HepG2 (cell line): Measurements from ENCODE around the gene FLAD1. TPM values are rescaled to one million over a fixed set of nuclear protein-coding genes. Genes with fewer than 3 reads are reported as not detected.

Experiments
- CENPX ChIP-seq: sonication (generic); formaldehyde crosslinking; IDR thresholded peaks from 2 replicates; pipeline ENCODE4 v1.9.0; 2021; ENCODE audit warnings: mild to moderate bottlenecking, missing genetic modification reagents, moderate library complexity
- EHMT2 ChIP-seq: fragments of 200-600 bp; sonication (generic); IDR thresholded peaks from 2 replicates; pipeline ENCODE4 v1.7.0; 2017; ENCODE audit warnings: antibody characterized with exemption, low read depth, low read length, borderline replicate concordance
- HDAC2 ChIP-seq: sonication (generic); formaldehyde crosslinking; IDR thresholded peaks from 2 replicates; pipeline ENCODE4 v1.4.0; 2020; ENCODE audit warnings: missing genetic modification reagents
- HIVEP1 ChIP-seq: sonication (generic); formaldehyde crosslinking; IDR thresholded peaks from 2 replicates; pipeline ENCODE4 v1.4.0; 2020; ENCODE audit warnings: mild to moderate bottlenecking, missing genetic modification reagents
- HNRNPH1 ChIP-seq: fragments of 200-400 bp; formaldehyde crosslinking; optimal IDR thresholded peaks from 2 replicates; pipeline ENCODE3; 2017; ENCODE audit warnings: mild to moderate bottlenecking, low read depth, low read length
- MED8 ChIP-seq: sonication (generic); formaldehyde crosslinking; IDR thresholded peaks from 2 replicates; pipeline ENCODE4 v1.8.1; 2023; ENCODE audit warnings: mild to moderate bottlenecking, missing genetic modification reagents; ENCODE audit not compliant: insufficient replicate concordance
- MYPOP ChIP-seq: sonication (generic); formaldehyde crosslinking; IDR thresholded peaks from 2 replicates; pipeline ENCODE4 v1.8.1; 2023; ENCODE audit warnings: mild to moderate bottlenecking, moderate library complexity, missing genetic modification reagents
- NR1H2 ChIP-seq: sonication (generic); formaldehyde crosslinking; IDR thresholded peaks from 2 replicates; pipeline ENCODE4 v1.8.1; 2022; ENCODE audit warnings: low read depth, missing genetic modification reagents, borderline replicate concordance
- SRSF1 ChIP-seq: fragments of 200-400 bp; formaldehyde crosslinking; optimal IDR thresholded peaks from 2 replicates; pipeline ENCODE3; 2017; ENCODE audit warnings: mild to moderate bottlenecking, low read depth, low read length, moderate library complexity
- ZBTB7A ChIP-seq: sonication (generic); formaldehyde crosslinking; IDR thresholded peaks from 2 replicates; pipeline ENCODE4 v1.8.0; 2022; ENCODE audit warnings: mild to moderate bottlenecking, missing genetic modification reagents
- ZBTB8A ChIP-seq: sonication (generic); formaldehyde crosslinking; IDR thresholded peaks from 2 replicates; pipeline ENCODE4 v1.4.0; 2020; ENCODE audit warnings: mild to moderate bottlenecking, low read depth, missing genetic modification reagents, borderline replicate concordance
- ZFP36L1 ChIP-seq: sonication (generic); formaldehyde crosslinking; IDR thresholded peaks from 2 replicates; pipeline ENCODE4 v1.8.0; 2022; ENCODE audit warnings: mild to moderate bottlenecking, missing genetic modification reagents, moderate library complexity
- ZFY ChIP-seq: sonication (generic); formaldehyde crosslinking; IDR thresholded peaks from 2 replicates; pipeline ENCODE4 v1.4.0; 2020; ENCODE audit warnings: missing genetic modification reagents
- ZNF160 ChIP-seq: sonication (generic); formaldehyde crosslinking; IDR thresholded peaks from 2 replicates; pipeline ENCODE4 v1.8.0; 2022; ENCODE audit warnings: mild to moderate bottlenecking, inconsistent platforms, missing genetic modification reagents
- ZNF296 ChIP-seq: sonication (generic); formaldehyde crosslinking; conservative IDR thresholded peaks from 2 replicates; pipeline ENCODE4 v1.5.0; 2020; ENCODE audit warnings: mild to moderate bottlenecking, missing genetic modification reagents
- ZNF362 ChIP-seq: sonication (generic); formaldehyde crosslinking; IDR thresholded peaks from 2 replicates; pipeline ENCODE4 v1.4.0; 2020; ENCODE audit warnings: missing genetic modification reagents, mild to moderate bottlenecking, borderline replicate concordance
- ZNF512 ChIP-seq: sonication (generic); formaldehyde crosslinking; IDR thresholded peaks from 2 replicates; pipeline ENCODE4 v1.4.0; 2020; ENCODE audit warnings: mild to moderate bottlenecking, missing genetic modification reagents
- ZNF619 ChIP-seq: sonication (generic); formaldehyde crosslinking; IDR thresholded peaks from 2 replicates; pipeline ENCODE4 v1.4.0; 2020; ENCODE audit warnings: mild to moderate bottlenecking, missing genetic modification reagents
- ZNF639 ChIP-seq: conservative IDR thresholded peaks from 2 replicates; pipeline ENCODE4 v1.6.1; 2018; ENCODE audit warnings: missing genetic modification reagents
- ZNF746 ChIP-seq: sonication (generic); formaldehyde crosslinking; IDR thresholded peaks from 2 replicates; pipeline ENCODE4 v1.8.0; 2022; ENCODE audit warnings: mild to moderate bottlenecking, missing genetic modification reagents
- ZSCAN31 ChIP-seq: sonication (generic); formaldehyde crosslinking; IDR thresholded peaks from 2 replicates; pipeline ENCODE4 v1.5.0; 2020; ENCODE audit warnings: low read depth, mild to moderate bottlenecking, missing genetic modification reagents
- polyA plus RNA-seq, 8 experiments: library from polyadenylated mRNA; depleted of rRNA in 3 of 8; stranded (reverse) in 7 of 8; unstranded in 1 of 8; fragments of >200 nt; fragmentation: Illumina TruSeq in 4 of 8; extraction: Trizol in 4 of 8; gene quantifications; 2 replicates each; pipeline versions ENCODE4 v1.2.1 to v1.2.3, GENCODE V29; 2011 to 2016; ENCODE audit warnings: low read depth in 4 of 8, missing spikeins in 1 of 8, mixed read lengths in 1 of 8; ENCODE audit not compliant: insufficient read depth in 1 of 8
- total RNA-seq, 5 experiments: library from RNA; depleted of rRNA; stranded (reverse); fragments of >200 nt; fragmentation: Illumina TruSeq; extraction: Trizol; gene quantifications; 2 replicates each; pipeline ENCODE4 v1.2.3, GENCODE V29; 2016; ENCODE audit warnings: low read depth in 1 of 5
- TF ChIP-seq, protein P1 (sequence below): sonication (generic); formaldehyde crosslinking; IDR thresholded peaks from 2 replicates; pipeline ENCODE4 v1.4.0; 2020; ENCODE audit warnings: missing genetic modification reagents

The FLAD1 gene
- total and polyA plus RNA-seq, 2 of the 13 experiments (the other 11 are each of a cell fraction or from before 2014, with no cell fraction given), result 25.9 to 32.8 TPM

DNA sequence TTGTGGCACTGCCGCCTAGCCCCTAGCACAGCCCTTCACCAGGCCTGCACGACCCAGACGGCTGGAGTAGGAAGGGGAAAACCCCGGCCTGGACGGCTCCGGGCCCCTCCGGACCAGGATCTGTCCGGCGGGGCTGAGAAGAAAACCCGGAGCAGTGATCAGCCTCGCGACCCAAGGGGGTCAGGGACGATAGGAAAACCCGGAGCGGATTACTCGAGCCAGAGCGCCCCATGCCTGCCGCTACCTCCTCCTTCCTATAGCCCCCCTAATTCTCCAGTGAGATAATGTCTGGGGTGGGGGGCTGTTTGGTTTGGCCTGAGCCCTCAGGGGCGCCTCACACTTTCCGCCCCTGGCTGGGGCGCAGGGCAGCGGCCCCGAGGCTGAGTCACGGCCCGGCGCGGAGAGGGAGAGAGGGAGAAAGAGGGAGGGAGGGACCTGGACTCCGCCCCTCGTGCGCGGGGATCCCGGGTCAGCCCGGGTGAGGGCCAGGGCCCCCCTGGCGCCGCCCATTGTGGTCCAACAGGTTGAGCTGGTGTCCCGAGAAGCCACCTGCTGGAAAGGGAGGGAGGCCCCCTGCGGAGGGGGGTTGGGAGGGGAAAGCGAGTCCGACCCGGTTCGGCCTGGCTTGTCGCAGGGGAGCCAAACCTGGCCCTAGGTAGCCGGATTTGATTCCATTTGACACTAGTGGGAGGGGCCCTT is 17.7 kb downstream of the FLAD1 start (continued):
- TF ChIP-seq HIVEP1 (CRISPR knock-in tag), result peak; percentile 99
- no peak for TF ChIP-seq ZNF296
- TF ChIP-seq SRSF1, result peak; percentile 88
- peak; percentile 91 for TF ChIP-seq ZBTB7A
- TF ChIP-seq ZFY (CRISPR knock-in tag), result peak; percentile 70
- TF ChIP-seq ZNF160, result no peak
- TF ChIP-seq ZNF512 (CRISPR knock-in tag), result no peak
- TF ChIP-seq CENPX (CRISPR knock-in tag), result no peak
- TF ChIP-seq ZFP36L1 (CRISPR knock-in tag), result 0 out of 2 replicates have a peak, but pooled peaks have one; percentile 8
- TF ChIP-seq, protein P1, sequence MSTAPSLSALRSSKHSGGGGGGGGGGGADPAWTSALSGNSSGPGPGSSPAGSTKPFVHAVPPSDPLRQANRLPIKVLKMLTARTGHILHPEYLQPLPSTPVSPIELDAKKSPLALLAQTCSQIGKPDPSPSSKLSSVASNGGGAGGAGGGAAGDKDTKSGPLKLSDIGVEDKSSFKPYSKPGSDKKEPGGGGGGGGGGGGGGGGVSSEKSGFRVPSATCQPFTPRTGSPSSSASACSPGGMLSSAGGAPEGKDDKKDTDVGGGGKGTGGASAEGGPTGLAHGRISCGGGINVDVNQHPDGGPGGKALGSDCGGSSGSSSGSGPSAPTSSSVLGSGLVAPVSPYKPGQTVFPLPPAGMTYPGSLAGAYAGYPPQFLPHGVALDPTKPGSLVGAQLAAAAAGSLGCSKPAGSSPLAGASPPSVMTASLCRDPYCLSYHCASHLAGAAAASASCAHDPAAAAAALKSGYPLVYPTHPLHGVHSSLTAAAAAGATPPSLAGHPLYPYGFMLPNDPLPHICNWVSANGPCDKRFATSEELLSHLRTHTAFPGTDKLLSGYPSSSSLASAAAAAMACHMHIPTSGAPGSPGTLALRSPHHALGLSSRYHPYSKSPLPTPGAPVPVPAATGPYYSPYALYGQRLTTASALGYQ (CRISPR knock-in tag), result peak; percentile 49; the same call in 1 of the 2 replicates
- no peak; the same call in 1 of the 2 replicates for TF ChIP-seq ZSCAN31
- peak; percentile 99 for TF ChIP-seq ZNF746 (CRISPR knock-in tag)
- TF ChIP-seq NR1H2 (CRISPR knock-in tag), result no peak
- peak; percentile 70 for TF ChIP-seq HDAC2 (CRISPR knock-in tag)
- TF ChIP-seq ZNF639 (CRISPR knock-in tag), result peak; percentile 64; the same call in 1 of the 2 replicates
- TF ChIP-seq MYPOP (CRISPR knock-in tag), result no peak; the same call in 1 of the 2 replicates
- TF ChIP-seq EHMT2, result no peak
- no peak; the same call in none of the 2 replicates for TF ChIP-seq ZNF619 (CRISPR knock-in tag)
- TF ChIP-seq MED8, result peak; percentile 93
- TF ChIP-seq HNRNPH1, result no peak
- no peak for TF ChIP-seq ZBTB8A (CRISPR knock-in tag)
- peak; percentile 12; the same call in 1 of the 2 replicates for TF ChIP-seq ZNF362 (CRISPR knock-in tag)
